Measurements from ENCODE around the gene MOV10. TPM values are rescaled to one million over a fixed set of nuclear protein-coding genes. Genes with fewer than 3 reads are reported as not detected.

MOV10 gene
- total RNA-seq, 1 donor: 38.7 TPM

DNA sequence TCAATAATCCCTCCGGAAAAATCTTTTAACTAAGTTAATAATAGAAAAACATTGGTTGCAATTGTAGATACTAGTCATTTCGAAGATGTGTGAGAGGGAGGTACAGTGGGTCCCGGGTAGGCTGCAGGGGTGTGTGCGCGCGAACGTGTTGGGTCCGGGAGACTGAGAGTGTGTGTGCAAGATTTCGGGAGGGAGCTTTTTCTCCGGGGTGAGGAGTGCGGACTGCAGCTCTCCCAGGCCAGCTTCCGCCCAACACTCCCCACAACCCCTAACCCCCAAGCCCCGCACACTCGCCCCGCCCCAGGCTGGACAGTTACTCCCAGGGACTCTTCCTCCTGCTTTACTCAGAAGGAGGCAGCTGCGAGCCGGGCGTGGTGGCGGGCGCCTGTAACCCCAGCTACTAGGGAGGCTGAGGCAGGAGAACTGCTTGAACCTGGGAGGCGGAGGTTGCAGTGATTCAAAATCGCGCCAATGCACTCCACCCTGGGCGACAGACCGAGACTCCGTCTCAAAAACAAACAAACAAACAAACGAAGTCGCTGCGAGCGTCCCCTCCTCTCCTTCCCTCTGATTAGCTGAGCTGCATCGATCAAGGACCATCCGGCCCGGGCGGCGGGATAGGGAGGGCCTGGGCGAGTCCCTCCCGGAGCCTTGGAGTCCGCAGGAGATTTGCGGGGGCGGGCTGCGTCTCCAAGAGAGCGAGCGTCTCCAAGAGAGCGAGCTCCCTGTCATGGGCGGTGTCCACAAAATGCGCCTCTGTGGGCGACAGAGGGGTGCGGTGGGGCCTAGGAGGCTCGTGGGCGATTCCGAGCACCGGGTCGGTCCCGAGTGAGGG lies 68.9 kb downstream of the MOV10 start:
- Histone ChIP-seq H3K4me2 (ENCODE audit: insufficient read depth, low read length) (peak overlapping the region; percentile 86), H4K20me1 (ENCODE audit: insufficient read depth, low read length) (no peaks in the 10 kb centered on the region), H2AFZ (ENCODE audit: low read length) (peak overlapping the region; percentile 84), H3K79me2 (ENCODE audit: insufficient read depth, low read length) (no peaks in the 10 kb centered on the region), H3K36me3 (ENCODE audit: insufficient read depth, low read length) (no peaks in the 10 kb centered on the region), H3K4me1 (ENCODE audit: insufficient read depth, low read length) (peaks cover 5% of the 10 kb centered on the region), H3K9me3 (ENCODE audit: low read depth, low read length) (no peaks in the 10 kb centered on the region), H3K27me3 (ENCODE audit: insufficient read depth, low read length) (peaks cover 3% of the 10 kb centered on the region), H3K27ac (ENCODE audit: low read depth, low read length) (no peak overlapping the region), H3K4me3 (ENCODE audit: insufficient read depth, low read length) (peak overlapping the region; percentile 65)
- DNase-seq (ENCODE audit: insufficient read length, low spot score, missing footprints): no peak
- TF ChIP-seq, protein P1, sequence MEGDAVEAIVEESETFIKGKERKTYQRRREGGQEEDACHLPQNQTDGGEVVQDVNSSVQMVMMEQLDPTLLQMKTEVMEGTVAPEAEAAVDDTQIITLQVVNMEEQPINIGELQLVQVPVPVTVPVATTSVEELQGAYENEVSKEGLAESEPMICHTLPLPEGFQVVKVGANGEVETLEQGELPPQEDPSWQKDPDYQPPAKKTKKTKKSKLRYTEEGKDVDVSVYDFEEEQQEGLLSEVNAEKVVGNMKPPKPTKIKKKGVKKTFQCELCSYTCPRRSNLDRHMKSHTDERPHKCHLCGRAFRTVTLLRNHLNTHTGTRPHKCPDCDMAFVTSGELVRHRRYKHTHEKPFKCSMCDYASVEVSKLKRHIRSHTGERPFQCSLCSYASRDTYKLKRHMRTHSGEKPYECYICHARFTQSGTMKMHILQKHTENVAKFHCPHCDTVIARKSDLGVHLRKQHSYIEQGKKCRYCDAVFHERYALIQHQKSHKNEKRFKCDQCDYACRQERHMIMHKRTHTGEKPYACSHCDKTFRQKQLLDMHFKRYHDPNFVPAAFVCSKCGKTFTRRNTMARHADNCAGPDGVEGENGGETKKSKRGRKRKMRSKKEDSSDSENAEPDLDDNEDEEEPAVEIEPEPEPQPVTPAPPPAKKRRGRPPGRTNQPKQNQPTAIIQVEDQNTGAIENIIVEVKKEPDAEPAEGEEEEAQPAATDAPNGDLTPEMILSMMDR (IDR thresholded peaks at IDR 0.05; ENCODE audit: extremely low read depth, low read depth, low read length): no peak

DNA sequence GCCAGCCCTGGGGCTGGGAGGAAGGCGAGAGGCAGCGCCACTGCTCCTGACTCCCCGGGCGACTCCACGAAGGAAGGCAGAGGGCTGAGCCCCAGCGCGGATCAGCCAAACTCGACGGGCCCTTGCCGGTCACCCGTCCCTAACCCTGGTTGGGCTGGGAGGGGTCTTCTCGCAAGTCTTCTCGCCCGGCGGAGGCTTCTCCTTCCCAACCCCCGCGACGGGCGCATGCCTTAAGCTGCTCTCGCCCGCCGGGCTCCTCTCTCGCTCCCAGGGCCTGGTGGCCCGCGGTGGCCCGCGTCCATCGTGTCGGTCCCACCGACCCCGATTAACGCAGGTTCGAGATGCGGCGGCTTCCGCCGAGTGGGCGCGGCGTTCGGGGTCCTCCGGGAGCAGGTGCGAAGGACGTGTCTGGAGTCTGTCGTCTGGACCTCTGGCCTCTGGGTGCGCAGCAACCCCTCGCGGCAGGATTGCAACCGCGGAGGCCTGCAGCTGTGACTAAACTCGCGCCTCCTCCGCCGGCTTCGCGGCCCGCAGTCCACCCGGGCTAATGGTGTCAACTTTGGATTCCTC lies 69.6 kb downstream of the MOV10 start:
- H3K4me2 ChIP-seq (ENCODE audit: insufficient read depth, low read length): peak overlapping the region; percentile 86
- no peaks in the 10 kb centered on the region for H3K36me3 ChIP-seq (ENCODE audit: insufficient read depth, low read length)
- peak overlapping the region; percentile 65 for H3K4me3 ChIP-seq (ENCODE audit: insufficient read depth, low read length)
- no peaks in the 10 kb centered on the region for H3K9me3 ChIP-seq (ENCODE audit: low read depth, low read length)
- TF ChIP-seq, protein P1 (IDR thresholded peaks at IDR 0.05; ENCODE audit: extremely low read depth, low read depth, low read length): peak; percentile 46
- peak; percentile 93 for DNase-seq (ENCODE audit: insufficient read length, low spot score, missing footprints)
- H3K4me1 ChIP-seq (ENCODE audit: insufficient read depth, low read length): peaks cover 5% of the 10 kb centered on the region
- H3K79me2 ChIP-seq (ENCODE audit: insufficient read depth, low read length): no peaks in the 10 kb centered on the region
- no peaks in the 10 kb centered on the region for H3K27me3 ChIP-seq (ENCODE audit: insufficient read depth, low read length)
- H4K20me1 ChIP-seq (ENCODE audit: insufficient read depth, low read length): no peaks in the 10 kb centered on the region
- H2AFZ ChIP-seq (ENCODE audit: low read length): peak overlapping the region; percentile 84
- no peak overlapping the region for H3K27ac ChIP-seq (ENCODE audit: low read depth, low read length)

DNA sequence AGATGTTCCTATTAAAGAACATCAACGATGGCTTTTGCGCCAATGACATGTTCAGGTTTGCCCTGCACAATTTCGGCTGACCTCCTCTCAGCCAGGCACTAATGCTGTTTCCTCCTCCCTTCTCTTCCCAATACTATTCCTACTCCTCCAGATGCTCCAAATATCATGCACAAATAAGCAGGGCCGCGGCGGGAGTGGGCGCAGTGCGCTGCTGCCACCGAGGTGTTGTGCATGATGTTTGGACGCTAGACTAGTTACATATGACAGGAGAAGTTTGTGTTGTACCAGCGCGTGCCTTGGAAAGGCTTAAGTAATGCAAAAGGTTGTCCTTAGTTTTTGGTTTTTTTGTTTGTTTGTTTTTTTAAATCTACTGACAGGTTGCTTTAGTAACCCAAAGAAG lies 73.9 kb downstream of the MOV10 start:
- TF ChIP-seq, protein P1 (IDR thresholded peaks at IDR 0.05; ENCODE audit: extremely low read depth, low read depth, low read length): no peak
- Histone ChIP-seq H3K79me2 (ENCODE audit: insufficient read depth, low read length) (no peaks in the 10 kb centered on the region), H3K27me3 (ENCODE audit: insufficient read depth, low read length) (peaks cover 3% of the 10 kb centered on the region), H3K4me3 (ENCODE audit: insufficient read depth, low read length) (no peak overlapping the region), H3K36me3 (ENCODE audit: insufficient read depth, low read length) (no peaks in the 10 kb centered on the region), H4K20me1 (ENCODE audit: insufficient read depth, low read length) (no peaks in the 10 kb centered on the region), H3K9me3 (ENCODE audit: low read depth, low read length) (no peaks in the 10 kb centered on the region), H3K4me1 (ENCODE audit: insufficient read depth, low read length) (peaks cover 5% of the 10 kb centered on the region), H3K27ac (ENCODE audit: low read depth, low read length) (no peak overlapping the region), H3K4me2 (ENCODE audit: insufficient read depth, low read length) (no peak overlapping the region), H2AFZ (ENCODE audit: low read length) (no peak overlapping the region)
- no peak for DNase-seq (ENCODE audit: insufficient read length, low spot score, missing footprints)

Small RNA genes within 50 kb of the gene (small RNA-seq; reads per million reads assigned to genes)
- not detected for gene RNU7-70P

Other genes with a start within 250 kb of the MOV10 start
- gene WNT2B, start 165.7 kb upstream of the MOV10 start, total RNA-seq: 1.5 and 2.2 TPM in 2 replicates
- gene ST7L, start 55.5 kb upstream of the MOV10 start, total RNA-seq: 18.5 and 26.8 TPM in 2 replicates
- gene CAPZA1, start 54.8 kb upstream of the MOV10 start, total RNA-seq: 159 and 180 TPM in 2 replicates
- gene RHOC, start 32.5 kb downstream of the MOV10 start, total RNA-seq: 276 and 325 TPM in 2 replicates
- 0.59 and 1.1 TPM in 2 replicates for gene PPM1J, start 40.7 kb downstream of the MOV10 start, total RNA-seq